HG03354 (cell line): ENCODE data around the gene RO60.
"Not testable (repeated sequence)": the region's sequence is repeated elsewhere in the genome, so short reads cannot be mapped to it uniquely, and the experiment has no call there.

ENCODE experiments used
- ATAC-seq: cut with Tn5 transposase; IDR thresholded peaks from one replicate; pipeline ENCODE4 v1.9.1; 2021; ENCODE audit warnings: mild to moderate bottlenecking; ENCODE audit not compliant: unreplicated experiment, poor library complexity, severe bottlenecking

Gene RO60

GRCh38 chr1:193059282-193060114 lies at the start of gene RO60, which contains the start of gene UCHL5:
Gene RO60 (plus strand): TSS chr1:193059612. CDS start chr1:193069055, 9,443 bp downstream.
Gene UCHL5 (minus strand): TSS chr1:193059360. CDS start chr1:193059260, 100 bp downstream.
- ATAC-seq, result peak; percentile 95

- no peak for ATAC-seq
These were observed 48.0 kb upstream of the RO60 start for GRCh38 chr1:193011406-193011805.

GRCh38 chr1:193013005-193013404 lies 46.4 kb upstream of the RO60 start:
- ATAC-seq, result no peak

GRCh38 chr1:193013707-193014106 lies 45.7 kb upstream of the RO60 start:
- no peak for ATAC-seq

GRCh38 chr1:193014400-193014799 lies 45.0 kb upstream of the RO60 start:
- ATAC-seq, result no peak

- no peak for ATAC-seq
These were observed 42.6 kb upstream of the RO60 start for GRCh38 chr1:193016788-193017187.

- peak; percentile 80 for ATAC-seq
These were observed 39.9 kb upstream of the RO60 start for GRCh38 chr1:193019442-193020026.

- no peak for ATAC-seq
These were observed 34.2 kb upstream of the RO60 start for GRCh38 chr1:193025218-193025617.

GRCh38 chr1:193030280-193030679 lies 29.1 kb upstream of the RO60 start:
- no peak for ATAC-seq

- peak; percentile 75 for ATAC-seq
These were observed 28.0 kb upstream of the RO60 start for GRCh38 chr1:193031431-193031830.

GRCh38 chr1:193032643-193033427 lies 26.6 kb upstream of the RO60 start:
- not testable (repeated sequence) for ATAC-seq

- no peak for ATAC-seq
These were observed 25.8 kb upstream of the RO60 start for GRCh38 chr1:193033610-193034009.

- ATAC-seq, result no peak
These were observed 22.9 kb upstream of the RO60 start for GRCh38 chr1:193036337-193037047.

- no peak for ATAC-seq
These were observed 19.4 kb upstream of the RO60 start for GRCh38 chr1:193040011-193040410.

GRCh38 chr1:193042766-193043691 lies 16.4 kb upstream of the RO60 start:
- ATAC-seq, result no peak

- not testable (repeated sequence) for ATAC-seq
These were observed 10.5 kb upstream of the RO60 start for GRCh38 chr1:193048913-193049312.

- no peak for ATAC-seq
These were observed 5.2 kb upstream of the RO60 start for GRCh38 chr1:193054169-193054675.

GRCh38 chr1:193058529-193059281 lies 707 bp upstream of the RO60 start:
- peak; percentile 39 for ATAC-seq
